CD4-positive, alpha-beta T cell treated with Interleukin-21 for 1 hour (primary cell): Measurements from ENCODE around the gene BANF2.
"Not testable (repeated sequence)": the region's sequence is repeated elsewhere in the genome, so short reads cannot be mapped to it uniquely, and the experiment has no call there.

Experiments
- DNase-seq: peaks from one replicate; pipeline ENCODE4 v3.0.0-alpha.2; 2020

Gene BANF2

DNA sequence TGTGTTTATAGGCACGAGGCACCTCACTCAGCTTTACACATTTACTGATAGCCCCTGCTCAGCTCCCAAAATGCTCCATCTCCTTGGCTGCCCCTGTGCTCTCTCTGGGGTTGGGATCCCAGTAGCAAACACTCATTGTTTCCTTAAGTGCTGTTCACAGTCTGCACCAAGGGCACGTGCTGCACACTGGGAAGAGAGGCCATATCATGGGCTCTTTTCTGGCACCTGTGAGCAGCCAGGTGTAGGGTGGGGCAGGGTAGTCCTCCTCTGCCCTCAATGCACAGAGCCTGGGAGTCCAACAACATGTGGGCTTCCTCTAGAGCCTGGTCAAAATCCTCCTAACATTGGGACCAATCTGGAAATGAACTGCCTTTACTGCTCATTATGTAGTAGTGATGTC, 67.9 kb downstream of the BANF2 start:
- DNase-seq, result no peak

DNA sequence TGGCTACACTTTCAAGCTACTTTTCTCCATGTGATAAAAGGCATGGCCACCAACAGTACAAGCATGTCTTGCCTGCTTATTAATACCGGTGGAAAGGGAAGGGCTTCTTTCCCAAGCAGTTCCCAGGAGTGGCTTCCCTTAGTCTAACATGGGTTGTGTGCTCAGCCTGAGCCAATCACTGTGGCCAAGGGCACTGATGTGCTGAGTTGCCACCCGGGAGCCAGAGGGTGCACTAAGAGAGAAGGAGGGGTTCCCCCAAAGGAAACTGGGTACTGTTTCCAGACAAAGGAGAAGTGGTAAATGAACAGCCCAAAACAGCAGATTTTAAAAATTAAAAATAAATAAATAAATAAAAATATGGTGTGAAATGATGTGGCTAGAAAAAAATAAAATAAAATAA, 68.5 kb downstream of the BANF2 start:
- DNase-seq, result no peak

DNA sequence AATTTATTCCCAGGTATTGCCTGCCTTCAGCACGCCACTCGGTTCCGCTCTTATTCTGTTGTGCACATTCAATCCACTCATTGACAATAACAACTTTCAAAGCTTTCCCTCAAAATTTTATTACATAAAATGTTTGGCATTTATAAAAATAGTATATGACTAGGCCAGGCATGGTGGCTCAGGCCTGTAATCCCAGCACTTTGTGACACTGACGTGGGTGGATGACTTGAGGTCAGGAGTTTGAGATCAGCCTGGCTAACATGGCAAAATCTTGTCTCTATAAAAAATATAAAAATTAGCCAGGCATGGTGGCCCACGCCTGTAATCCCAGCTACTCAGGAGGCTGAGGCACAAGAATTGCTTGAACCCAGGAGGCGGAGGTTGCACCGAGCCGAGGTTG, 70.0 kb downstream of the BANF2 start:
- DNase-seq, result not testable (repeated sequence)

DNA sequence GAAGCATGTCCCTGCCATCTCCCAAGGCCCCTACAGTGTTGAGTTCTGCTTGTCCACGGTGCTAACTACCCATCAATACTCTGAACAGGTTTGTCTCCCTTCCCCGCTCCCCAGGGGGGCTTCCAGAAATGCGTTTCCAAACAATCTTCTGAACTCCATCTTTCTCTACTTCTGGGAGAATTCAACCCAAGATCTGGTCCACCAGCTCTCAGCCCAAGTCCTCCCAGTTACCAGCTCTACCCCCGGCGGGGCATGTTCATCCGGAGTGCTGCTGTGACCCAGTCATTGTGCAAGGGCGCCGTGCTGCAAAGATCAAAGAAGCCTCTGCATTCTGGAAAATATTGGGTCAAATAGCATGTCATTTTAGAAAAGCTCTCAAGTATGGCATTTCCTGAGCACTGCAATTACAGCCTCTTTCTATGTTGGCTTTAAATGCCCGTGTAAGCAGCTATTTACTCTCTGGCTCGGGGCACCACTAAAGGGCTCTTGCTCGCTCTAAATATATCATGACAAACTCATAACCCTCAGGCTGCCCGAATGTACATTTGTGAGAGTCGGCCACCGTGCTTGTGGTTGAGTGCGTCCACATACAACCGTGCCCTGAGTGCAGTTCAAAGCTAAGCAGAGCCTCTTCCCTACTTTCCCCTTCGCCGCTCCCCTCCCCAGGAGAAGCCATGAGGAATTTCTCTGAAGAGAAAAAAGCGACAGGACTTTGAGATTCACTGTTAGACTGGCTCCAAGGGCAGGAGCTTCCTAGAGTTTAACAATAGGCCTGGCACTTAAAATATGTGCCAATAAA, 71.6 kb downstream of the BANF2 start:
- DNase-seq, result no peak

DNA sequence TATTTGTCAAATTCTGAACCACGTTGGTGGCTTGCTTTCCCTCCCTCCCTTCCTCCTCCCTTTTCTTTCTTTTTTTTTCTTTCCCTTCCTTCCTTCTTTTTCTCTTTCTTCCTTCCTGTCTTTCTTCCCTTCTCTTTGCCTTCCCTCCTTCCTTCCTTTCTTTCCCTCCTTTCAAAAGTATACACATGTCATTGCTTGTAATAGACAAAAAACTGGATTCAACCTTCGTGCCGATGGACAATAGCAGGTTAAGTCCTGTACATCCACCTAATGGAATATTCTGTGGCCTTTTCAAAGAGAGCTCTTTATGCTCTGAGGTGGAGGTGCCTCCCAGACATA, 72.2 kb downstream of the BANF2 start:
- no peak for DNase-seq

DNA sequence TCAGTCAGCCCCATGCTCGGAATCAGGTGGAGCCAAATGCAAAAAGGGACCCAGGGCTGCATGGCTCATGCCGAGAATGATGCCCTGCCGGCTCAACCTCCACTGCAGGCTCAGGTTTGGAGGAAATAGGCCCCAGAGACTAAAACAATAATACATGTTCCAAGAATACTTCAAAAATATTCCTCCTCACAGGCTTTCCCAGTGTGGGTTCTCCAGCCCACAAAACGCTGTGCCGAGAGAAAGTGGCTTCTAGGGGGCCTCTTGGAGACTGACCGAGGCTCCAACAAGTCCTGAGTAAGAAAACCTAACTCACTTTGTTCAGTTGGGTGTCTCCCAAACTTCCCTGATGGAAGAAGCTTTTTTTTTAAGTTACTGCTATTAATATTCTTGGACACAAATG, 73.9 kb downstream of the BANF2 start:
- DNase-seq, result no peak

DNA sequence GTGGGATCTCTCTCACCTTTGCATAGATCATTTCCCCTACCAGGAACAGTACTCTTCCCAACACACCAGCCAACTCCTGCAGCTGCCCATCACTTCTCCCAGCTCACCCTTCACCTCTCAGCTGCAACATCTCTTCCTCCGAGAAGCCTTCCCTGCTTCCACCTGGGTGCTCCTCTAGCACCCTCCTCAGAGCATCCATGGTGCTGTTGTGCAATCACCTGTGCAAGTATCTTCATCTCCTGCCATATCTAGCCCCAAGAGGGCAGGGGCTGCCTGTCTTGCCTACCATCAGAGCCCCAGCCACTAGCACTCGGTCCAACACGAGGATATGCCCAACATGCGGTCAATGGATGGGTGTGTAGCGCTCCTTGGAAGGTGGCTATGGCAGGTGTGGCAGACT, 75.8 kb downstream of the BANF2 start:
- DNase-seq, result no peak

DNA sequence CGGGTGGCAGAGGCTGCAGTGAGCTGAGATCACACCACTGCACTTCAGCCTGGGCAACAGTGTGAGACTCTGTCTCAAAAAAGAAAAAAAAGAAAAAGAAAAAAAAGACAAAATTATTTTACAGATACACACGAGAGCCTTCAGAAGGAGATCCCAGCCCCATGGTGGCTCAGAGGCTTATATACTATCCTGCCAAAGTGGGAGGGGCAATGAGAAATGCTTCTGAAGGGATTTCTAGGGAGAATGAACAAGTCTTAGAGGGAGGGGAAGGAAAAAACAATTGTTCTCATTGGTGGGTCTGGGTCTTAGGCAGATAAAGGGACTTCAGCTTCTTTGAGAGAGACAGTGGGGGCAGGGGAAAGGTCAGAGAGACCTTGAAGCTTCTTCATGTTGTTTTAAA, 76.8 kb downstream of the BANF2 start:
- no peak for DNase-seq

DNA sequence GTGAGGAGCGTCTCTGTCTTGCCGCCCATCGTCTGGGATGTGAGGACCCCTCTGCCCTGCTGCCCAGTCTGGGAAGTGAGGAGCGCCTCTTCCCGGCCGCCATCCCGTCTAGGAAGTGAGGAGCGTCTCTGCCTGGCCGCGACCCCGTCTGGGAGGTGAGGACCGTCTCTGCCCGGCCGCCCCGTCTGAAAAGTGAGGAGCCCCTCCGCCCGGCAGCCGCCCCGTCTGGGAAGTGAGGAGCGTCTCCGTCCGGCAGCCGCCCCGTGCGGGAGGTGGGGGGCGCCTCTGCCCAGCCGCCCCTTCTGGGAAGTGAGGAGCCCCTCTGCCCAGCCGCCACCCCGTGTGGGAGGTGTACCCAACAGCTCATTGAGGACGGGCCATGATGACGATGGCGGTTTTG, 79.2 kb downstream of the BANF2 start:
- DNase-seq, result not testable (repeated sequence)

DNA sequence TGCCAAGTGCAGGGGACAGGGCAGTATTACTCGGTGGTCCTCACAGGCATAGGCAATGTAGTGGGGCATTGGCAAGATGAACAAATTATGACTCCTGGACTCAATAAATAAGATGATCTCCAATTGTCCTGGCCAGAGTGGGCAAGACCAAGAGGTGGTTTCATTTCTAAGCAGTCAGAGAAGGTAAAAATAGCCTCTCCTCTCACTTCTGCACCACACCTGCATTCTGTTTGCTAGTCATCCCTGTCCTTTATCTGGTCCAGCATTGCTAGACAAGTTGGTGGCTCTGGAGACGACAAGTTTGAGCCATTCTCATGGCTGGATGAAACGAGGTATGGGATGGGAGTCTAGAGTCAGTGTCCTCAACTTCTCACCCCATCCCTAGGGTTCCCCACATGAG, 83.0 kb downstream of the BANF2 start:
- no peak for DNase-seq

DNA sequence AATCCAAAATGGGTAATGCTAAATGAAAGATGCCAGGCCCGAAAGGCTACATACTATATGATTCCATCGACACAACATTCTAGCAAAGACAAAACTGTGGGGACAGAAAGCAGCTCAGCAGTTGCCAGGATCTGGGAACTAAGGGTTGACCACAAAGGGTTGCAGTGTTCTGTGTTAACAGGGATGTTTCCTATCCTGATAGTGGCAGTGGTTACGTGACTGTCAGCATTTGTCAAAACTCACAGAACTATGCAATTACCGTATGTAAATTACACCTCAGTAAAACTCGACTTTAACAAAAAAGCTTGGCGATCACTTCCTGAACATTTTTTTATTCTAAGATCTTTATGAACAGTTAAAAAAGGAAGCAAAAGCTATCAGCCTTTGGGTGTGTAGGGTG, 83.9 kb downstream of the BANF2 start:
- no peak for DNase-seq

DNA sequence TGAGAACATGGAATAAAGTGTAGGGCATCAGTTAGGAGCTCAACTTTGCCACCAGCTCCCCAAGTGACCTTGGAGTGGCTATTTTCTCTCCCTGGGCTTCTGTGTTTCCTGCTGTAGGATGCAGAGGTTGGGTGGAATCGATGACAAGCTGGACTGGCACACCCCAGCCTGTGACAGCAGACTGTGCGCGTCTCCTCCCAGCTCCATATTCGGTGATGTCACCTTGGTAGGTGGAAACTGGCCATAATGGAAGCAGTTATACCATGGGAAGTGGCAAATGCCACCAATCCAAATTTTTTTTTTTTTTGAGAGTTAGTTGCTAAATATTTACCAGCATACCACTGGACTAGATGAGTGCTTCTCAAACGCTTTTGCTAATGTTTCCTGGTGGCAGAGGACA, 85.2 kb downstream of the BANF2 start:
- DNase-seq, result no peak
